GM23338 (cell line): ENCODE measurements around the gene NPVF. TPM values are rescaled to one million over a fixed set of nuclear protein-coding genes. Genes with fewer than 3 reads are reported as not detected.

Experiments used
- ATAC-seq: fragments of 200-7000 bp; cut with Tn5 transposase; 3 replicates; pipeline ENCODE4 v1.9.1; 2020
- DNase-seq: peaks from one replicate; pipeline ENCODE4 v3.0.0-alpha.2; 2015; ENCODE audit warnings: low spot score
- H2AFZ ChIP-seq: fragments of 200-600 bp; sonication (generic); 2 replicates; pipeline ENCODE4 v1.8.0; 2016; ENCODE audit warnings: antibody characterized with exemption, mild to moderate bottlenecking, moderate library complexity
- H3F3A ChIP-seq: fragments of 200-600 bp; sonication (generic); replicated peaks from 2 replicates; pipeline ENCODE4 v1.8.0; 2017; ENCODE audit warnings: antibody characterized with exemption, mixed run types, low read depth
- H3K27ac ChIP-seq: fragments of 200-600 bp; sonication (generic); 2 replicates; pipeline ENCODE4 v1.6.1; 2016; ENCODE audit warnings: low read depth
- H3K27me3 ChIP-seq: fragments of 200-600 bp; sonication (generic); 2 replicates; pipeline ENCODE4 v1.8.0; 2016; ENCODE audit warnings: mild to moderate bottlenecking, mixed run types, moderate library complexity; ENCODE audit not compliant: insufficient read depth
- H3K36me3 ChIP-seq: fragments of 200-600 bp; sonication (generic); 2 replicates; pipeline ENCODE4 v1.8.0; 2016; ENCODE audit warnings: mild to moderate bottlenecking; ENCODE audit not compliant: insufficient read depth
- H3K4me1 ChIP-seq: fragments of 200-600 bp; sonication (generic); 2 replicates; pipeline ENCODE4 v1.8.0; 2016; ENCODE audit warnings: mild to moderate bottlenecking, moderate library complexity; ENCODE audit not compliant: insufficient read depth
- H3K4me2 ChIP-seq: fragments of 200-600 bp; sonication (generic); 2 replicates; pipeline ENCODE4 v1.7.1; 2017; ENCODE audit warnings: mixed run types
- H3K4me3 ChIP-seq: fragments of 200-600 bp; sonication (generic); 2 replicates; pipeline ENCODE4 v1.6.1; 2016; ENCODE audit warnings: mixed run types
- H3K79me2 ChIP-seq: fragments of 200-600 bp; sonication (generic); replicated peaks from 2 replicates; pipeline ENCODE4 v1.8.0; 2017; ENCODE audit warnings: mild to moderate bottlenecking; ENCODE audit not compliant: insufficient read depth
- H3K9me2 ChIP-seq: fragments of 200-600 bp; sonication (generic); 2 replicates; pipeline ENCODE4 v1.8.0; 2017; ENCODE audit not compliant: insufficient read depth
- H4K20me1 ChIP-seq: fragments of 200-600 bp; sonication (generic); replicated peaks from 2 replicates; pipeline ENCODE4 v1.8.0; 2017; ENCODE audit warnings: mild to moderate bottlenecking; ENCODE audit not compliant: insufficient read depth
- H3K27ac Mint-ChIP-seq: 2 replicates; pipeline ENCODE4 v1.8.0; 2020; ENCODE audit warnings: inconsistent platforms, mild to moderate bottlenecking, moderate library complexity, mixed read lengths
- H3K27me3 Mint-ChIP-seq: 3 replicates; pipeline ENCODE4 v1.8.0; 2022; ENCODE audit warnings: low read depth, mild to moderate bottlenecking, moderate library complexity, mixed read lengths, inconsistent platforms; ENCODE audit not compliant: insufficient read depth, poor library complexity
- H3K36me3 Mint-ChIP-seq: 3 replicates; pipeline ENCODE4 v1.8.0; 2021; ENCODE audit warnings: low read depth, mild to moderate bottlenecking, inconsistent platforms, moderate library complexity, mixed read lengths
- H3K4me1 Mint-ChIP-seq: 3 replicates; pipeline ENCODE4 v1.8.0; 2020; ENCODE audit warnings: mild to moderate bottlenecking, inconsistent platforms, mixed read lengths
- H3K4me3 Mint-ChIP-seq: 3 replicates; pipeline ENCODE4 v1.8.0; 2021; ENCODE audit warnings: moderate library complexity, mild to moderate bottlenecking, inconsistent platforms, mixed read lengths
- H3K9me3 Mint-ChIP-seq: 3 replicates; pipeline ENCODE4 v1.8.0; 2020; ENCODE audit warnings: moderate library complexity, mild to moderate bottlenecking, inconsistent platforms, mixed read lengths
- CREB1 ChIP-seq: fragments of 250-450 bp; sonication (Bioruptor Pico); IDR thresholded peaks from 2 replicates; pipeline ENCODE4 v1.5.0; 2020; ENCODE audit warnings: low read depth, mild to moderate bottlenecking, moderate library complexity
- EZH2 ChIP-seq: fragments of 200-600 bp; sonication (generic); IDR thresholded peaks from one replicate; pipeline ENCODE4 v1.8.0; 2017; ENCODE audit warnings: antibody characterized with exemption, mild to moderate bottlenecking, low read depth; ENCODE audit not compliant: unreplicated experiment
- EZH2phosphoT487 ChIP-seq: fragments of 200-600 bp; sonication (generic); IDR thresholded peaks from one replicate; pipeline ENCODE4 v1.8.1; 2018; ENCODE audit warnings: antibody characterized with exemption; ENCODE audit not compliant: unreplicated experiment
- JUNB ChIP-seq: IDR thresholded peaks from one replicate; pipeline ENCODE4 v1.6.1; 2016; ENCODE audit warnings: antibody characterized with exemption; ENCODE audit not compliant: unreplicated experiment
- NANOG ChIP-seq: IDR thresholded peaks from 2 replicates; pipeline ENCODE4 v1.6.1; 2016; ENCODE audit warnings: antibody characterized with exemption, borderline replicate concordance
- POLR2AphosphoS5 ChIP-seq: IDR thresholded peaks from 2 replicates; pipeline ENCODE4 v1.6.1; 2016; ENCODE audit warnings: antibody characterized with exemption, low read depth
- STAT1 ChIP-seq: IDR thresholded peaks from one replicate; pipeline ENCODE4 v1.6.1; 2016; ENCODE audit warnings: antibody characterized with exemption; ENCODE audit not compliant: unreplicated experiment
- ZNF114 ChIP-seq: fragments of 250-450 bp; sonication (Bioruptor Pico); IDR thresholded peaks from 2 replicates; pipeline ENCODE4 v1.5.0; 2020; ENCODE audit warnings: mild to moderate bottlenecking, moderate library complexity
- ZNF331 ChIP-seq: fragments of 250-450 bp; sonication (Bioruptor Pico); IDR thresholded peaks from 2 replicates; pipeline ENCODE4 v1.5.0; 2020; ENCODE audit warnings: low read depth, mild to moderate bottlenecking, moderate library complexity
- polyA plus RNA-seq: library from polyadenylated mRNA; unstranded; fragments of >200 nt; fragmentation: Nextera tagmentation; extraction: Ambion mirVana; gene quantifications from 2 replicates; pipeline ENCODE4 v1.2.1, GENCODE V29; 2016
- total RNA-seq: library from RNA; depleted of rRNA; stranded (reverse); fragments of >200 nt; shearing (Covaris generic); gene quantifications from 2 replicates; pipeline ENCODE4 v1.2.3, GENCODE V29; 2014
- TF ChIP-seq, protein P1 (sequence below): IDR thresholded peaks from one replicate; pipeline ENCODE4 v1.6.1; 2018; ENCODE audit warnings: antibody characterized with exemption; ENCODE audit not compliant: unreplicated experiment
- TF ChIP-seq, protein P2 (sequence below), 2 experiments: fragments of 200-600 bp in 1 of 2; sonication (generic) in 1 of 2; conservative IDR thresholded peaks; 2 replicates each; pipeline versions ENCODE4 v1.5.1 to v1.6.1; 2016 to 2017; ENCODE audit warnings: antibody characterized with exemption in 2 of 2, low read depth in 2 of 2, mild to moderate bottlenecking in 2 of 2, moderate library complexity in 1 of 2

Gene NPVF
- total and polyA plus RNA-seq, 2 experiments from 2014 or later: not detected

DNA sequence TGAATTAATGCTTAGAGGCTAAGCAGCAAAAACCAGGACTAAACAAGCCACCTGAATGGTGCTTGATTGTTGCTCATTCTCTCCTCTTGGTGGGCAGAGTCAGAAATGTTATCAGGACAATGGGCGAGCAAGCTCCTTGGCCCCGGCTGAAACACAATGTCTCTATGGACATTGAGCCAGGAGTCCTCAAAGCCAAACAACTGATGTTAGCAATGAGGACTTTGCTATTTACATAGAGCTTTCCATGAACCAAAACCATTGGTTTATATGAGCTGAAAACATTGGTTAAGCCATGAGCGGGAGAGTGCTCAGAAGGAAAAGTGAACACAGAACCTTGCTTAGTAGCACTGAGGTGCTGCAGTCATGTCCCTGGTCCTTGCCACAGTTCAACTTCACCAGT lies 21.5 kb upstream of the NPVF start:
- peaks cover 5% of the 10 kb centered on the region; the same call in 1 of the 2 replicates for H3K9me2 ChIP-seq
- no peaks in the 10 kb centered on the region for H3K79me2 ChIP-seq
- no peaks in the 10 kb centered on the region for H4K20me1 ChIP-seq
- no peak overlapping the region for H3K27ac ChIP-seq
- TF ChIP-seq EZH2 (no peak), CREB1 (no peak), JUNB (no peak)
- TF ChIP-seq, protein P1, sequence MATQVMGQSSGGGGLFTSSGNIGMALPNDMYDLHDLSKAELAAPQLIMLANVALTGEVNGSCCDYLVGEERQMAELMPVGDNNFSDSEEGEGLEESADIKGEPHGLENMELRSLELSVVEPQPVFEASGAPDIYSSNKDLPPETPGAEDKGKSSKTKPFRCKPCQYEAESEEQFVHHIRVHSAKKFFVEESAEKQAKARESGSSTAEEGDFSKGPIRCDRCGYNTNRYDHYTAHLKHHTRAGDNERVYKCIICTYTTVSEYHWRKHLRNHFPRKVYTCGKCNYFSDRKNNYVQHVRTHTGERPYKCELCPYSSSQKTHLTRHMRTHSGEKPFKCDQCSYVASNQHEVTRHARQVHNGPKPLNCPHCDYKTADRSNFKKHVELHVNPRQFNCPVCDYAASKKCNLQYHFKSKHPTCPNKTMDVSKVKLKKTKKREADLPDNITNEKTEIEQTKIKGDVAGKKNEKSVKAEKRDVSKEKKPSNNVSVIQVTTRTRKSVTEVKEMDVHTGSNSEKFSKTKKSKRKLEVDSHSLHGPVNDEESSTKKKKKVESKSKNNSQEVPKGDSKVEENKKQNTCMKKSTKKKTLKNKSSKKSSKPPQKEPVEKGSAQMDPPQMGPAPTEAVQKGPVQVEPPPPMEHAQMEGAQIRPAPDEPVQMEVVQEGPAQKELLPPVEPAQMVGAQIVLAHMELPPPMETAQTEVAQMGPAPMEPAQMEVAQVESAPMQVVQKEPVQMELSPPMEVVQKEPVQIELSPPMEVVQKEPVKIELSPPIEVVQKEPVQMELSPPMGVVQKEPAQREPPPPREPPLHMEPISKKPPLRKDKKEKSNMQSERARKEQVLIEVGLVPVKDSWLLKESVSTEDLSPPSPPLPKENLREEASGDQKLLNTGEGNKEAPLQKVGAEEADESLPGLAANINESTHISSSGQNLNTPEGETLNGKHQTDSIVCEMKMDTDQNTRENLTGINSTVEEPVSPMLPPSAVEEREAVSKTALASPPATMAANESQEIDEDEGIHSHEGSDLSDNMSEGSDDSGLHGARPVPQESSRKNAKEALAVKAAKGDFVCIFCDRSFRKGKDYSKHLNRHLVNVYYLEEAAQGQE: no peak
- H3K27ac Mint-ChIP-seq: no peak overlapping the region
- H3K9me3 Mint-ChIP-seq: no peaks in the 10 kb centered on the region
- no peaks in the 10 kb centered on the region for H3K36me3 ChIP-seq
- ATAC-seq (no peak), DNase-seq (no peak)
- H3K4me3 ChIP-seq: no peak overlapping the region
- H3K4me3 Mint-ChIP-seq: no peak overlapping the region
- H3K4me2 ChIP-seq: no peak overlapping the region
- no peaks in the 10 kb centered on the region for H3K4me1 ChIP-seq
- H3K27me3 Mint-ChIP-seq: no peaks in the 10 kb centered on the region
- no peaks in the 10 kb centered on the region for H3F3A ChIP-seq
- H2AFZ ChIP-seq: no peak overlapping the region
- peaks cover 3% of the 10 kb centered on the region; the same call in 2 of the 3 replicates for H3K4me1 Mint-ChIP-seq
- no peaks in the 10 kb centered on the region; the same call in 2 of the 3 replicates for H3K36me3 Mint-ChIP-seq
- H3K27me3 ChIP-seq: 0 out of 2 replicates have a peak, but pooled peaks cover 3% of the 10 kb centered on the region

DNA sequence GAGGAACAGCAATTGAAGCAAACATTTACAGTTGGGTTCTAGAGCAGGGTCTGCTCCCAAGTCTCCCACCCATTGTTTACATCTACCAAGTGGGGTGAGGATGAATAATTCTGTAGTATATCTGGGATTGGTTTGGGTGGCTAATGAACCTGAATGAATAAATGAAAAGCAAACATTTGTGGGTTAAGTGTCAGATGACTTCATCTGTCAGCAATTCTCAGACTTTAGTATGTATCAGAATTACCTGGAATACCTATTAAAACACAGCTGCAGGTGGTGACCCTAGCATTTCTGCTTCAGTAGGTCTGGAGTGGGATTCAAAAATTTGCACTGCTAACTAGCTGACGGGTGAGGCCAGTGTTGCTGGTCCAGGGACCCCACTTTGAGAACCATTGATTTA lies 18.0 kb upstream of the NPVF start:
- Histone ChIP-seq H4K20me1 (no peaks in the 10 kb centered on the region), H3K27me3 (peaks cover 17% of the 10 kb centered on the region), H2AFZ (no peak overlapping the region), H3K9me2 (no peaks in the 10 kb centered on the region; the same call in 1 of the 2 replicates), H3F3A (no peaks in the 10 kb centered on the region), H3K4me1 (no peaks in the 10 kb centered on the region), H3K4me3 (no peak overlapping the region), H3K27ac (no peak overlapping the region), H3K4me2 (no peak overlapping the region), H3K79me2 (no peaks in the 10 kb centered on the region), H3K36me3 (no peaks in the 10 kb centered on the region)
- Mint-ChIP-seq H3K27ac (no peak overlapping the region), H3K4me3 (no peak overlapping the region), H3K36me3 (no peaks in the 10 kb centered on the region), H3K4me1 (peaks cover 13% of the 10 kb centered on the region; the same call in 2 of the 3 replicates), H3K27me3 (peaks cover 5% of the 10 kb centered on the region), H3K9me3 (no peaks in the 10 kb centered on the region)
- DNase-seq: no peak
- ATAC-seq: no peak
- TF ChIP-seq EZH2phosphoT487 (no peak), JUNB (no peak), ZNF331 (no peak), CREB1 (no peak), POLR2AphosphoS5 (no peak), ZNF114 (CRISPR knock-in tag) (no peak), EZH2 (no peak), NANOG (no peak), STAT1 (no peak)
- TF ChIP-seq, protein P1: no peak
- TF ChIP-seq, protein P2, sequence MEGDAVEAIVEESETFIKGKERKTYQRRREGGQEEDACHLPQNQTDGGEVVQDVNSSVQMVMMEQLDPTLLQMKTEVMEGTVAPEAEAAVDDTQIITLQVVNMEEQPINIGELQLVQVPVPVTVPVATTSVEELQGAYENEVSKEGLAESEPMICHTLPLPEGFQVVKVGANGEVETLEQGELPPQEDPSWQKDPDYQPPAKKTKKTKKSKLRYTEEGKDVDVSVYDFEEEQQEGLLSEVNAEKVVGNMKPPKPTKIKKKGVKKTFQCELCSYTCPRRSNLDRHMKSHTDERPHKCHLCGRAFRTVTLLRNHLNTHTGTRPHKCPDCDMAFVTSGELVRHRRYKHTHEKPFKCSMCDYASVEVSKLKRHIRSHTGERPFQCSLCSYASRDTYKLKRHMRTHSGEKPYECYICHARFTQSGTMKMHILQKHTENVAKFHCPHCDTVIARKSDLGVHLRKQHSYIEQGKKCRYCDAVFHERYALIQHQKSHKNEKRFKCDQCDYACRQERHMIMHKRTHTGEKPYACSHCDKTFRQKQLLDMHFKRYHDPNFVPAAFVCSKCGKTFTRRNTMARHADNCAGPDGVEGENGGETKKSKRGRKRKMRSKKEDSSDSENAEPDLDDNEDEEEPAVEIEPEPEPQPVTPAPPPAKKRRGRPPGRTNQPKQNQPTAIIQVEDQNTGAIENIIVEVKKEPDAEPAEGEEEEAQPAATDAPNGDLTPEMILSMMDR (conservative IDR thresholded peaks at IDR 0.05; ENCODE audit: low read depth in 2 of 2): no peak
